OCI-LY3 (cell line): ENCODE data around the gene CPLX3.

ENCODE experiments used
- EZH2phosphoT487 ChIP-seq: fragments of 200-600 bp; shearing (Covaris generic); IDR thresholded peaks from 2 replicates; pipeline ENCODE4 v1.6.1; 2018; ENCODE audit warnings: antibody characterized with exemption, mixed run types, low read depth
- TF ChIP-seq, protein P1 (sequence below): fragments of 200-600, 300-600 bp; sonication (generic); IDR thresholded peaks from 2 replicates; pipeline ENCODE4 v1.5.1; 2014; ENCODE audit warnings: antibody characterized with exemption, low read length, low read depth

DNA sequence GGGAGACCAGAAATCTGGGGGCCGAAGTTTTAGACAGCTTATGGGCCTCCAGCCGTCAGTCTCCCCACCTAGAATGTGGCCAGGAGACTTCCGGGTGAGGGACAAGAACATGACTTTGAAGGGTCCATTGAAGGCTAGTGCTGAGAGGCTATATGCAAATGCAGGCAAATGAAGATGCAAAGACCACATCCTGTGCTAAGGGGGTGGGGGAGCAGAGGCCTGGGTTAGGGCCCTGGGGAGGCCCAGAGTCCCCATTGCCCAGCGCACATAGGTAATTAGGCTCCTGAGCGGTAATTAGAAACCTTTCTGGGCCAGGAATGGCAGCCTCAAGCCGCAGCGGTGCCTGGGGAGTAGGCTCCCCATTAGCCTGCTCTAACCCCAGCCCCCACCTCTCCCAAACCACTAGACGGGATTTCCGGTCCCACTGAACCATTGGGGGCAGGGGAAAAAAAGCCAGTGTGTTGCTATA is 37.7 kb upstream of the CPLX3 start:
- TF ChIP-seq, protein P1, sequence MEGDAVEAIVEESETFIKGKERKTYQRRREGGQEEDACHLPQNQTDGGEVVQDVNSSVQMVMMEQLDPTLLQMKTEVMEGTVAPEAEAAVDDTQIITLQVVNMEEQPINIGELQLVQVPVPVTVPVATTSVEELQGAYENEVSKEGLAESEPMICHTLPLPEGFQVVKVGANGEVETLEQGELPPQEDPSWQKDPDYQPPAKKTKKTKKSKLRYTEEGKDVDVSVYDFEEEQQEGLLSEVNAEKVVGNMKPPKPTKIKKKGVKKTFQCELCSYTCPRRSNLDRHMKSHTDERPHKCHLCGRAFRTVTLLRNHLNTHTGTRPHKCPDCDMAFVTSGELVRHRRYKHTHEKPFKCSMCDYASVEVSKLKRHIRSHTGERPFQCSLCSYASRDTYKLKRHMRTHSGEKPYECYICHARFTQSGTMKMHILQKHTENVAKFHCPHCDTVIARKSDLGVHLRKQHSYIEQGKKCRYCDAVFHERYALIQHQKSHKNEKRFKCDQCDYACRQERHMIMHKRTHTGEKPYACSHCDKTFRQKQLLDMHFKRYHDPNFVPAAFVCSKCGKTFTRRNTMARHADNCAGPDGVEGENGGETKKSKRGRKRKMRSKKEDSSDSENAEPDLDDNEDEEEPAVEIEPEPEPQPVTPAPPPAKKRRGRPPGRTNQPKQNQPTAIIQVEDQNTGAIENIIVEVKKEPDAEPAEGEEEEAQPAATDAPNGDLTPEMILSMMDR, result no peak
- TF ChIP-seq EZH2phosphoT487, result no peak
